Activated CD8-positive, alpha-beta T cell treated with anti-CD3 and anti-CD28 coated beads for 36 hours (primary cell): ENCODE results near the gene PRDM2. TPM values are rescaled to one million over a fixed set of nuclear protein-coding genes. Genes with fewer than 3 reads are reported as not detected.

Experiments
- ATAC-seq: fragments of 200-7000 bp; cut with Tn5 transposase; one replicate; pipeline ENCODE4 v1.10.0; 2021; ENCODE audit warnings: mild to moderate bottlenecking, moderate library complexity
- CTCF ChIA-PET: fragments of 350-600 bp; sonication (Branson Sonifier 250); formaldehyde crosslinking; loops from one replicate; lab custom pipeline; 2021; ENCODE audit warnings: antibody characterized with exemption; lab: Charles Lee
- POLR2A ChIA-PET: fragments of 350-600 bp; sonication (Branson Sonifier 250); formaldehyde crosslinking; loops from one replicate; lab custom pipeline; 2021; ENCODE audit warnings: antibody characterized with exemption; lab: Charles Lee
- DNase-seq: peaks from one replicate; pipeline ENCODE4 v3.0.0-alpha.2; 2020
- H3K27ac Mint-ChIP-seq: one replicate; pipeline ENCODE4 v1.8.0; 2021; ENCODE audit warnings: mild to moderate bottlenecking, mixed read lengths
- H3K27me3 Mint-ChIP-seq: one replicate; pipeline ENCODE4 v1.8.0; 2021; ENCODE audit warnings: mixed read lengths
- H3K36me3 Mint-ChIP-seq: one replicate; pipeline ENCODE4 v1.8.0; 2021; ENCODE audit warnings: low read depth, mixed read lengths
- H3K4me1 Mint-ChIP-seq: one replicate; pipeline ENCODE4 v1.8.0; 2021; ENCODE audit warnings: low read depth, mixed read lengths
- H3K4me3 Mint-ChIP-seq: one replicate; pipeline ENCODE4 v1.8.0; 2021; ENCODE audit warnings: mild to moderate bottlenecking, moderate library complexity, mixed read lengths
- H3K9me3 Mint-ChIP-seq: one replicate; pipeline ENCODE4 v1.8.0; 2021; ENCODE audit warnings: mixed read lengths
- CTCF ChIP-seq: fragments of 200-600 bp; IDR thresholded peaks from one replicate; pipeline ENCODE4 v1.8.0; 2022; ENCODE audit warnings: antibody characterized with exemption, mild to moderate bottlenecking
- intact Hi-C: fragments of 100-400 bp; cut with micrococcal nuclease; formaldehyde crosslinking; loops from one replicate; pipeline ENCODE4 v1.10.0; 2022
- total RNA-seq, 2 experiments: library from RNA; stranded (reverse); gene quantifications; one replicate each; pipeline ENCODE4 v1.2.3, GENCODE V29; 2021

PRDM2 gene
- total RNA-seq, 2 experiments from 2014 or later = 41.2 to 43.6 TPM

GRCh38 chr1:13788795-13789194, 88.8 kb downstream of the PRDM2 start:
- ChIA-PET CTCF (interaction anchor here (1.0 to 1.2 kb wide), 3 partner anchors 25 to 54 kb away, joined by 3 read pairs; no protein-coding TSS in a partner anchor), POLR2A (no interaction called here)
- Mint-ChIP-seq H3K9me3 (no peaks in the 10 kb centered on the region), H3K4me1 (peaks cover 62% of the 10 kb centered on the region), H3K4me3 (no peak overlapping the region), H3K27ac (no peak overlapping the region), H3K27me3 (no peaks in the 10 kb centered on the region), H3K36me3 (peaks cover 43% of the 10 kb centered on the region)
- no peak for TF ChIP-seq CTCF
- ATAC-seq (no peak), DNase-seq (no peak)
- intact Hi-C loops = no loop called here

- peaks cover 67% of the 10 kb centered on the region for H3K4me1 Mint-ChIP-seq
- peak overlapping the region; percentile 44 for H3K27ac Mint-ChIP-seq
- H3K27me3 Mint-ChIP-seq = no peaks in the 10 kb centered on the region
- intact Hi-C loops = loop anchor here (5.0 kb wide), 1 partner anchor 38 kb away; no protein-coding TSS in a partner anchor
- DNase-seq (peak; percentile 31), ATAC-seq (peak; percentile 34)
- H3K36me3 Mint-ChIP-seq = peaks cover 53% of the 10 kb centered on the region
- no peak overlapping the region for H3K4me3 Mint-ChIP-seq
- CTCF ChIA-PET = interaction anchor here (1.2 kb wide), 2 partner anchors 23 to 46 kb away, joined by 3 read pairs; no protein-coding TSS in a partner anchor
- no peak for TF ChIP-seq CTCF
- no peaks in the 10 kb centered on the region for H3K9me3 Mint-ChIP-seq
- POLR2A ChIA-PET = interaction anchor here (0.7 kb wide), 1 partner anchor 1197 kb away, joined by 3 read pairs; no protein-coding TSS in a partner anchor
Measured at GRCh38 chr1:13790290-13791030, 90.5 kb downstream of the PRDM2 start.

GRCh38 chr1:13792419-13792818, 92.4 kb downstream of the PRDM2 start:
- CTCF ChIA-PET = interaction anchor here (1.3 to 1.8 kb wide), 3 partner anchors 26 to 126 kb away, joined by 3 to 4 read pairs (median 3); no protein-coding TSS in a partner anchor
- ATAC-seq = no peak
- Mint-ChIP-seq H3K36me3 (peaks cover 54% of the 10 kb centered on the region), H3K4me3 (no peak overlapping the region), H3K4me1 (peaks cover 81% of the 10 kb centered on the region), H3K9me3 (no peaks in the 10 kb centered on the region), H3K27me3 (no peaks in the 10 kb centered on the region), H3K27ac (no peak overlapping the region)
- no peak for TF ChIP-seq CTCF
- DNase-seq = no peak
- intact Hi-C loops = loop anchor here (5.0 kb wide), 1 partner anchor 40 kb away; no protein-coding TSS in a partner anchor
- POLR2A ChIA-PET = interaction anchor here (1.9 kb wide), 1 partner anchor 12 kb away, joined by 5 read pairs; no protein-coding TSS in a partner anchor

- Mint-ChIP-seq H3K9me3 (no peaks in the 10 kb centered on the region), H3K4me1 (peaks cover 85% of the 10 kb centered on the region), H3K27me3 (no peaks in the 10 kb centered on the region), H3K36me3 (peaks cover 48% of the 10 kb centered on the region), H3K27ac (peak overlapping the region; percentile 55), H3K4me3 (no peak overlapping the region)
- DNase-seq = no peak
- no peak for TF ChIP-seq CTCF
- ChIA-PET CTCF (interaction anchor here (0.8 to 1.7 kb wide), 2 partner anchors 27 to 91 kb away, joined by 3 read pairs; no protein-coding TSS in a partner anchor), POLR2A (interaction anchor here (0.7 to 1.9 kb wide), 3 partner anchors 12 to 114 kb away, joined by 3 to 5 read pairs (median 4); no protein-coding TSS in a partner anchor)
- ATAC-seq = no peak
- intact Hi-C loops = loop anchor here (5.0 kb wide), 1 partner anchor 41 kb away; no protein-coding TSS in a partner anchor
Measured at GRCh38 chr1:13793088-13793730, 93.2 kb downstream of the PRDM2 start.
